GM18519 (cell line): ENCODE measurements around the gene DUSP18.
"Not testable (repeated sequence)": the region's sequence is repeated elsewhere in the genome, so short reads cannot be mapped to it uniquely, and the experiment has no call there.

Experiments
- ATAC-seq: cut with Tn5 transposase; IDR thresholded peaks from one replicate; pipeline ENCODE4 v1.9.1; 2021; ENCODE audit warnings: mild to moderate bottlenecking, moderate library complexity; ENCODE audit not compliant: unreplicated experiment, low FRiP score

The DUSP18 gene

GRCh38 chr22:30643055-30643875 is 24.4 kb downstream of the DUSP18 start:
- ATAC-seq = no peak

DNA sequence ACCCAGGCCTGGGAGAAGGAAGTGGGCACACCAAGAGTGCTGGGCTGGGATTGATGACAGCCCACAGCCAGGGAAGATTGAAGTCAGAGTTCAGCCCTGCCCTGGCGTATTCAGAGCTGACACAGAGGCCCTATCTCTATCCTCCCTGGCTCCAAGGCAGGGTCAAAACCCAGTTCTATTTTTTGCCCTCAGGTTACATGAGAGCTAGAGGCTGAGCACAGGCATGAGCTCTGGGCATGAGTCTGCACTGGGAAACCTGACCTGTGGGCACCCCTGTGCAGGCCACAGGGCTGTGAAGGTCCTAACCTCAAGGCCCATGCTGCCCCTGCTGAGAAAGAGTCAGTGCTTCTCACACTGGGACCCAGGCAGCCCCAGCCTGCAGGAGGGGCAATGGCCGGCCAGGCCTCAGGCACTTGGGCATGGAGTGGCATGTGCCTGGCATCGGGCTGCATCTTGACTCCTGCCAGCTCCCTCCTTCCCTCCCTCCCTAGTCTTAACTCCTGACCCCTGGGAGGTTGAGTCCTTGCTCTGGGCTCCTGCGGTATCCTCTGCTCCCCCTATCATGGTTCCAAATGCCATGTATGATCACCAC is 26.7 kb downstream of the DUSP18 start:
- no peak for ATAC-seq

GRCh38 chr22:30640361-30640760 is 27.3 kb downstream of the DUSP18 start:
- ATAC-seq = no peak

- no peak for ATAC-seq
Observed at GRCh38 chr22:30637701-30638114, 30.0 kb downstream of the DUSP18 start.

GRCh38 chr22:30636226-30637077 is 31.2 kb downstream of the DUSP18 start:
- ATAC-seq = no peak

GRCh38 chr22:30635273-30636225 is 32.1 kb downstream of the DUSP18 start, which contains the start of gene SLC35E4:
TSS of gene SLC35E4 (plus strand) at chr22:30635781. CDS start at chr22:30636451, 670 bp downstream.
- ATAC-seq = peak; percentile 33

DNA sequence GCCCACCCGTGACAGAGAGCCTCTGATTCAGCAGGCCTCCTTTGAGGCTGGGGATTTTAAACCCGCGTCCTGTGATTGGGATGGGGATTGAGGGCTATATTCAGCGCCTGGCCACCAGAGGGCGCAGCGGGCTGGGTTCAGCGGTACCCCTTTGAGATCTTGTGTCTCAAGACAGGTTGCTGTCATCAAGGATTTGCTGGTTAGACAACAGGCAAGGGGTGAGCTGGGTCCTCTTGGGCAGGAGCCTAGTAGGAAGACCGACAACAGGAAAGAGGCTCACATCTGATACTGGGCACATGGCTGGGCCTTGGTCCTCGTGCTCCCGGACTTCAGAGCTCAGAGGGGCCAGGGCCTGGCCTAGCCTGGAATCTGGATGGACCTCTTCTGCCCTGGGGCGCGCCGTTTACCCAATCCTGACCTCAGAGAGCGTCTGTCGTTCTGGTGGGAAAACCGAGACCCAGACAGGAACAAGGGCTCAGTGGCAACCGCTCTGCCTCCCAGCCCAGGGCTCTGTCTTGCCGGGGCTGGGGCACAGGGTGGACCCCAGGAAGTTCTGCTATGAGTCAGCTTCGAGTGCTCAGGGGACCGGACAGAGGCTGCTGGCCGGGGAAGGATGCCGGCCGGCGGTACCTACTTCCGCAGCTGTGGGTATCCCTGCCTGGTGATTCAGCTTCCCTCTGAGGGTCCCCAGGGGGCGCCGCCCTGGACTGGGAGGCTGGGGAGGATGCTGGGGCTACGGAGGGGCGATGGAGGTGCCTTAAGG is 33.0 kb downstream of the DUSP18 start:
- peak; percentile 38 for ATAC-seq

DNA sequence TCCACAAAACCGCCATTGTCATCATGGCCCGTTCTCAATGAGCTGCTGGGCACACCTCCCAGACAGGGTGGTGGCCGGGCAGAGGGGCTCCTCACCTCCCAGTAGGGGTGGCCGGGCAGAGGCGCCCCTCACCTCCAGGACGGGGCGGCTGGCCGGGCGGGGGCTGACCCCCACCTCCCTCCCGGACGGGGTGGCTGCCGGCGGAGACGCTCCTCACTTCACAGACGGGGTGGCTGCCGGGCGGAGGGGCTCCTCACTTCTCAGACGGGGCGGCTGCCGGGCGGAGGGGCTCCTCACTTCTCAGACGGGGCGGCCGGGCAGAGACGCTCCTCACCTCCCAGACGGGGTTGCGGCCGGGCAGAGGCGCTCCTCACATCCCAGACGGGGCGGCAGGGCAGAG is 36.2 kb downstream of the DUSP18 start:
- ATAC-seq = not testable (repeated sequence)

DNA sequence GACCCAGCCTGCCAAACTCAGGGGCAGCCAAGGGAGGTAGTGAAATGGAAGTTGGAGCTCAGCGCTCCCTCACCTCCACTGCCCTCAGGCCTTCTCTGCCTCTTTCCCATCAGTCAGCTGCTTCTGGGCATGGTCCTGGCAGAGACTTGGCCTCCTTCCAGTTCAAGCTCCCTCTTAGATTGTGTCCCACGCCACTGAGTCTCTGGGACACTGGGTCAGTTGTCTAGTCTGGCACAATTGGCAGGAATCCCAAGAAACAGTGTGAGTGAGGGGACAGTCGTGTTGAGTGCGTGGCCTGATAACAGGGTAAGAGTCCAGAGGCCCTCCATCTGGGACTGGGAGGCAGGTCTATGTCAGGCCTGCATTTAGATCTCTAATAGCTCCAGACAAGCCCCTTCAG is 39.2 kb downstream of the DUSP18 start:
- no peak for ATAC-seq

DNA sequence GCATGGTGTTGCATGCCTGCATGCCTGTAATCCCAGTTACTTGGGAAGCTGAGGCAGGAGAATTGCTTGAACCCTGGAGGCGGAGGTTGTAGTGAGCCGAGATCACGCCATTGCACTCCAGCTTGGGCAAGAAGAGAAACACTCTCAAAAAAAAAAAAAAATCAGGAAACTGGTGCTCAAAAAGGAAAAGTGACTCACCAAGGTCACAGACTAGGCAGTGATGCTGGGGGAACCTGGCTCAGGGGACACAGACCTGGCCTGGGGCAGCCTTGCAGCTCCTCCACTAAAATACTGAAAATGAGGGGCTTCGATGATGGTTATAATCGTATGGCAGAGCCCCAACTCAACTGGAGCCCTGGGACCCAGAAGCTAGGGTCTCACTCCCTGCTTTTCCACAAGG is 40.2 kb downstream of the DUSP18 start:
- ATAC-seq = no peak

GRCh38 chr22:30626413-30626812 is 41.3 kb downstream of the DUSP18 start:
- no peak for ATAC-seq

GRCh38 chr22:30619909-30620308 is 47.8 kb downstream of the DUSP18 start:
- not testable (repeated sequence) for ATAC-seq

GRCh38 chr22:30617819-30618218 is 49.9 kb downstream of the DUSP18 start:
- ATAC-seq = no peak

DNA sequence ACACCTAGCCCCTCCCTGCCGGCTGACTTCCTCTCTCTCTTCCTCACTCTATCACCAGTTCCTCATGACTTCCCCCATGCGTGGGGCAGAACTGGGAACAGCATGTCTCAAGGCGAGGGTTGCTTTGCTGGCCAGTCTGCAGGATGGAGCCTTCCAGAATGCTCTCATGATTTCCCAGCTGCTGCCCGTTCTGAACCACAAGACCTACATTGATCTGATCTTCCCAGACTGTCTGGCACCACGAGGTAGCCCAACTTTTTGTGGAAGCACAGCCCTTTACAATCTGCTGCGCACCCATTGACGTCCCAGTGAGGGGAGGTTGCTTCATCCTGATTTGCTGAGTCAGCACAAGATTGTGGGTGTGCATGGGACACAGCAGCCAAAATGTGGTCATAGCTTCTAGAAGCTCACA is 52.1 kb downstream of the DUSP18 start:
- ATAC-seq = no peak

GRCh38 chr22:30614879-30615278 is 52.8 kb downstream of the DUSP18 start:
- no peak for ATAC-seq

DNA sequence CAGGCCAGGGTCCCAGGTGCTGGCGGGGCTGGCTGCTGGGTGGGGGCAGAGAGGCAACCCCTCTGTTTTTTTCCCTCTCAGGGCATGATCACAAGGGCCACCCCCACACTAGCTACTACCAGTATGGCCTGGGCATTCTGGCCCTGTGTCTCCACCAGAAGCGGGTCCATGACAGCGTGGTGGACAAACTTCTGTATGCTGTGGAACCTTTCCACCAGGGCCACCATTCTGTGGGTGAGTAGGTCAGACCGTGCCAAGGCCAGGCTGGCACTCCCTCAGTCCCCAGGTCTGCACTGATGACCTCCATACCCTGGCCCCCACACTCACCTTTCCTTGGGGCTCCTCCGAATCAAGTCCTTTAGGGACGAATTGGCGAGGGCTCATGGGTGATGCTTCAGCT is 53.4 kb downstream of the DUSP18 start:
- no peak for ATAC-seq

DNA sequence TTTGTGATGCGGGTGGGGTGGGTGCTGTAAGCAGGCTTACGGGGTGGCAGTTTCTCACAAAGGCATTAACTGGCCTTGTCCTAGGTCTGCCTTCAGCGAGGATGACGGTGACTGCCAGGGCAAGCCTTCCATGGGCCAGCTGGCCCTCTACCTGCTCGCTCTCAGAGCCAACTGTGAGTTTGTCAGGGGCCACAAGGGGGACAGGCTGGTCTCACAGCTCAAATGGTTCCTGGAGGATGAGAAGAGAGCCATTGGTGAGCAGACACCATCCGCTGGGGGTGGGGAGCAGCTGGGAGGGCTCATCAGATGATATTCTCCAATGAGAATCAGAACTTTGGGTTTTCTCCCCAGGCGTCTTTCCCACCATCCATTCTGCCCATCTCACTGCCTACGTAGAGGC is 54.9 kb downstream of the DUSP18 start:
- ATAC-seq = no peak
